HepG2 (cell line): Measurements from ENCODE around the gene SETD1A. TPM values are rescaled to one million over a fixed set of nuclear protein-coding genes. Genes with fewer than 3 reads are reported as not detected.
"Not testable (repeated sequence)": the region's sequence is repeated elsewhere in the genome, so short reads cannot be mapped to it uniquely, and the experiment has no call there.

Source experiments
- ATAC-seq: fragments of 200-7000 bp; cut with Tn5 transposase; 3 replicates; pipeline ENCODE4 v1.9.1; 2020; ENCODE audit warnings: mild to moderate bottlenecking, moderate library complexity
- BruUV-seq: library from RNA; stranded (reverse); fragments of 400-500 nt; replicated peaks from 2 replicates; lab custom pipeline; 2021; lab: Mats Ljungman, UMichigan
- CTCF ChIA-PET: fragments of 300-600 bp; formaldehyde crosslinking; extraction: SDS; loops from one replicate; lab custom pipeline; 2021; ENCODE audit warnings: low total read pairs, inconsistent platforms, low intra/inter-chr PET ratio; lab: Yijun Ruan, JAX
- POLR2A ChIA-PET: fragments of 350-600 bp; sonication (Branson Sonifier 250); formaldehyde crosslinking; loops from one replicate; lab custom pipeline; 2020; ENCODE audit warnings: antibody characterized with exemption, inconsistent platforms; lab: Yijun Ruan, JAX
- DNase-seq: peaks from one replicate; pipeline ENCODE4 v3.0.0-alpha.2; 2015; ENCODE audit warnings: low spot score
- FAIRE-seq: peaks from 3 replicates; lab custom pipeline; 2011; peaks lifted over from hg19 to GRCh38; lab: Jason Lieb, UNC
- H2AFZ ChIP-seq: one replicate; pipeline ENCODE4 v1.6.1; 2011; ENCODE audit warnings: low read length, inconsistent platforms
- H3K27ac ChIP-seq: fragments of 300-600 bp; 3 replicates; pipeline ENCODE4 v1.8.0; 2011; ENCODE audit warnings: mixed run types, mild to moderate bottlenecking, mixed read lengths, low read length, inconsistent platforms; ENCODE audit not compliant: insufficient read depth; ENCODE audit errors: extremely low read length
- H3K27me3 ChIP-seq, 2 experiments: fragments of 200-600 bp in 1 of 2; 2 replicates in 1 of 2; 3 replicates in 1 of 2; pipeline versions ENCODE4 v1.6.0 to v1.8.0; 2011; ENCODE audit warnings: low read length in 2 of 2, mild to moderate bottlenecking in 2 of 2, moderate library complexity in 2 of 2, inconsistent platforms in 1 of 2; ENCODE audit not compliant: insufficient read depth in 2 of 2, control insufficient read depth in 1 of 2
- H3K36me3 ChIP-seq, 2 experiments: fragments of 200-600 bp in 1 of 2; replicated peaks in 1 of 2; 2 replicates in 1 of 2; 3 replicates in 1 of 2; pipeline versions ENCODE4 v1.5.1 to v1.8.0; 2011; ENCODE audit warnings: low read length in 2 of 2, inconsistent platforms in 1 of 2; ENCODE audit not compliant: insufficient read depth in 2 of 2, control insufficient read depth in 1 of 2
- H3K4me1 ChIP-seq: 2 replicates; pipeline ENCODE4 v1.5.1; 2012; ENCODE audit warnings: low read length, inconsistent platforms; ENCODE audit not compliant: insufficient read depth
- H3K4me2 ChIP-seq: 2 replicates; pipeline ENCODE4 v1.6.0; 2011; ENCODE audit warnings: low read depth, low read length, inconsistent platforms
- H3K4me3 ChIP-seq, 3 experiments: fragments of 200-600 bp in 1 of 3; sonication (generic), shearing (Covaris generic) in 1 of 3; replicated peaks in 1 of 3; 2 replicates each; pipeline ENCODE4 v1.5.1; 2011 to 2016; ENCODE audit warnings: low read length in 3 of 3, inconsistent platforms in 2 of 3, low read depth in 2 of 3, mild to moderate bottlenecking in 2 of 3, control low read depth in 1 of 3, mixed read lengths in 1 of 3; ENCODE audit not compliant: insufficient read depth in 1 of 3
- H3K79me2 ChIP-seq: one replicate; pipeline ENCODE4 v1.6.1; 2011; ENCODE audit warnings: low read length, inconsistent platforms; ENCODE audit not compliant: insufficient read depth
- H3K9ac ChIP-seq: 2 replicates; pipeline ENCODE4 v1.6.0; 2011; ENCODE audit warnings: mild to moderate bottlenecking, low read depth, low read length, inconsistent platforms; ENCODE audit not compliant: insufficient read depth
- H3K9me3 ChIP-seq: 2 replicates; pipeline ENCODE4 v1.5.1; 2012; ENCODE audit warnings: mild to moderate bottlenecking, low read length
- H4K20me1 ChIP-seq: 2 replicates; pipeline ENCODE4 v1.6.0; 2011; ENCODE audit warnings: inconsistent platforms, mild to moderate bottlenecking, low read length, moderate library complexity; ENCODE audit not compliant: insufficient read depth
- E2F1 ChIP-seq: sonication (generic); formaldehyde crosslinking; IDR thresholded peaks from 2 replicates; pipeline ENCODE4 v1.5.0; 2020; ENCODE audit warnings: missing genetic modification reagents
- FOXK1 ChIP-seq: sonication (generic); formaldehyde crosslinking; IDR thresholded peaks from 2 replicates; pipeline ENCODE4 v1.4.0; 2020; ENCODE audit warnings: low read depth, missing genetic modification reagents, borderline replicate concordance
- MTF1 ChIP-seq: sonication (generic); formaldehyde crosslinking; IDR thresholded peaks from 2 replicates; pipeline ENCODE4 v1.5.0; 2020; ENCODE audit warnings: missing genetic modification reagents
- MYC ChIP-seq: sonication (generic); formaldehyde crosslinking; IDR thresholded peaks from 2 replicates; pipeline ENCODE4 v1.9.0; 2021; ENCODE audit warnings: missing genetic modification reagents, borderline replicate concordance
- PHF21A ChIP-seq: sonication (generic); formaldehyde crosslinking; IDR thresholded peaks from 2 replicates; pipeline ENCODE4 v1.5.0; 2020; ENCODE audit warnings: mild to moderate bottlenecking, missing genetic modification reagents
- RORA ChIP-seq: sonication (generic); formaldehyde crosslinking; IDR thresholded peaks from 2 replicates; pipeline ENCODE4 v1.5.0; 2020; ENCODE audit warnings: mild to moderate bottlenecking, missing genetic modification reagents, moderate library complexity
- SRY ChIP-seq: sonication (generic); formaldehyde crosslinking; IDR thresholded peaks from 2 replicates; pipeline ENCODE4 v1.8.0; 2022; ENCODE audit warnings: mild to moderate bottlenecking, missing genetic modification reagents
- TBL1XR1 ChIP-seq: fragments of 150-350 bp; IDR thresholded peaks from 2 replicates; pipeline ENCODE4 v1.6.1; 2014; ENCODE audit warnings: borderline replicate concordance, low read length; ENCODE audit not compliant: partially characterized antibody
- U2AF2 ChIP-seq: fragments of 200-400 bp; formaldehyde crosslinking; IDR thresholded peaks from 2 replicates; pipeline ENCODE4 v1.6.1; 2017; ENCODE audit warnings: low read depth, mild to moderate bottlenecking, low read length
- ZBTB21 ChIP-seq: sonication (generic); formaldehyde crosslinking; IDR thresholded peaks from 2 replicates; pipeline ENCODE4 v1.4.0; 2020; ENCODE audit warnings: missing genetic modification reagents
- ZNF17 ChIP-seq: sonication (generic); formaldehyde crosslinking; IDR thresholded peaks from 2 replicates; pipeline ENCODE4 v1.5.0; 2020; ENCODE audit warnings: mild to moderate bottlenecking, missing genetic modification reagents
- ZNF24 ChIP-seq: fragments of 450-650 bp; IDR thresholded peaks from 2 replicates; pipeline ENCODE4 v1.6.1; 2017; ENCODE audit warnings: antibody characterized with exemption, mild to moderate bottlenecking
- ZNF30 ChIP-seq: sonication (generic); formaldehyde crosslinking; IDR thresholded peaks from 2 replicates; pipeline ENCODE4 v1.5.0; 2020; ENCODE audit warnings: mild to moderate bottlenecking, missing genetic modification reagents
- ZNF567 ChIP-seq: sonication (generic); formaldehyde crosslinking; IDR thresholded peaks from 2 replicates; pipeline ENCODE4 v1.8.1; 2023; ENCODE audit warnings: mild to moderate bottlenecking, missing genetic modification reagents, borderline replicate concordance
- ZNF773 ChIP-seq: sonication (generic); formaldehyde crosslinking; IDR thresholded peaks from 2 replicates; pipeline ENCODE4 v1.4.0; 2020; ENCODE audit warnings: missing genetic modification reagents, borderline replicate concordance
- ZNF792 ChIP-seq: IDR thresholded peaks from 2 replicates; pipeline ENCODE4 v1.6.1; 2016
- WGBS: methylation state at CpG from one replicate; pipeline ENCODE4 v1.1.6; 2017; ENCODE audit warnings: low lambda C conversion rate; 5-methylcytosine and 5-hydroxymethylcytosine counted together
- in situ Hi-C: cut with HindIII; loops from 2 replicates; pipeline ENCODE4 v1.10.0; 2017; ENCODE audit warnings: low pct_unique_long_range_greater_than_20kb; ENCODE audit not compliant: extremely low pct_ligation_motif_present
- intact Hi-C: fragments of 100-400 bp; cut with micrococcal nuclease; formaldehyde crosslinking; loops from one replicate; pipeline ENCODE4 v1.10.0; 2022; ENCODE audit not compliant: unreplicated experiment
- polyA plus RNA-seq, 8 experiments: library from polyadenylated mRNA; depleted of rRNA in 3 of 8; stranded (reverse) in 7 of 8; unstranded in 1 of 8; fragments of >200 nt; fragmentation: Illumina TruSeq in 4 of 8; extraction: Trizol in 4 of 8; gene quantifications; 2 replicates each; pipeline versions ENCODE4 v1.2.1 to v1.2.3, GENCODE V29; 2011 to 2016; ENCODE audit warnings: low read depth in 4 of 8, missing spikeins in 1 of 8, mixed read lengths in 1 of 8; ENCODE audit not compliant: insufficient read depth in 1 of 8
- total RNA-seq, 5 experiments: library from RNA; depleted of rRNA; stranded (reverse); fragments of >200 nt; fragmentation: Illumina TruSeq; extraction: Trizol; gene quantifications; 2 replicates each; pipeline ENCODE4 v1.2.3, GENCODE V29; 2016; ENCODE audit warnings: low read depth in 1 of 5
- TF ChIP-seq, protein P1 (sequence below): sonication (generic); formaldehyde crosslinking; IDR thresholded peaks from 2 replicates; pipeline ENCODE4 v1.4.0; 2020; ENCODE audit warnings: missing genetic modification reagents, borderline replicate concordance
- TF ChIP-seq, protein P2 (sequence below): IDR thresholded peaks from 2 replicates; pipeline ENCODE4 v1.6.1; 2012; ENCODE audit warnings: inconsistent platforms
- TF ChIP-seq, protein P3 (sequence below): IDR thresholded peaks from 2 replicates; pipeline ENCODE4 v1.6.1; 2016; ENCODE audit warnings: missing genetic modification reagents, missing compliant biosample characterization
- TF ChIP-seq, protein P4 (sequence below): sonication (generic); formaldehyde crosslinking; IDR thresholded peaks from 2 replicates; pipeline ENCODE4 v1.5.0; 2020; ENCODE audit warnings: missing genetic modification reagents

Gene SETD1A
- total and polyA plus RNA-seq, 2 of the 13 experiments (the other 11 are each of a cell fraction or from before 2014, with no cell fraction given), result 3.8 to 5.6 TPM

- TF ChIP-seq, protein P1, sequence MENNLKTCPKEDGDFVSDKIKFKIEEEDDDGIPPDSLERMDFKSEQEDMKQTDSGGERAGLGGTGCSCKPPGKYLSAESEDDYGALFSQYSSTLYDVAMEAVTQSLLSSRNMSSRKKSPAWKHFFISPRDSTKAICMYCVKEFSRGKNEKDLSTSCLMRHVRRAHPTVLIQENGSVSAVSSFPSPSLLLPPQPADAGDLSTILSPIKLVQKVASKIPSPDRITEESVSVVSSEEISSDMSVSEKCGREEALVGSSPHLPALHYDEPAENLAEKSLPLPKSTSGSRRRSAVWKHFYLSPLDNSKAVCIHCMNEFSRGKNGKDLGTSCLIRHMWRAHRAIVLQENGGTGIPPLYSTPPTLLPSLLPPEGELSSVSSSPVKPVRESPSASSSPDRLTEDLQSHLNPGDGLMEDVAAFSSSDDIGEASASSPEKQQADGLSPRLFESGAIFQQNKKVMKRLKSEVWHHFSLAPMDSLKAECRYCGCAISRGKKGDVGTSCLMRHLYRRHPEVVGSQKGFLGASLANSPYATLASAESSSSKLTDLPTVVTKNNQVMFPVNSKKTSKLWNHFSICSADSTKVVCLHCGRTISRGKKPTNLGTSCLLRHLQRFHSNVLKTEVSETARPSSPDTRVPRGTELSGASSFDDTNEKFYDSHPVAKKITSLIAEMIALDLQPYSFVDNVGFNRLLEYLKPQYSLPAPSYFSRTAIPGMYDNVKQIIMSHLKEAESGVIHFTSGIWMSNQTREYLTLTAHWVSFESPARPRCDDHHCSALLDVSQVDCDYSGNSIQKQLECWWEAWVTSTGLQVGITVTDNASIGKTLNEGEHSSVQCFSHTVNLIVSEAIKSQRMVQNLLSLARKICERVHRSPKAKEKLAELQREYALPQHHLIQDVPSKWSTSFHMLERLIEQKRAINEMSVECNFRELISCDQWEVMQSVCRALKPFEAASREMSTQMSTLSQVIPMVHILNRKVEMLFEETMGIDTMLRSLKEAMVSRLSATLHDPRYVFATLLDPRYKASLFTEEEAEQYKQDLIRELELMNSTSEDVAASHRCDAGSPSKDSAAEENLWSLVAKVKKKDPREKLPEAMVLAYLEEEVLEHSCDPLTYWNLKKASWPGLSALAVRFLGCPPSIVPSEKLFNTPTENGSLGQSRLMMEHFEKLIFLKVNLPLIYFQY (CRISPR knock-in tag), result 0 out of 2 replicates have a peak, but pooled peaks have one; percentile 22
- no peak for TF ChIP-seq FOXK1 (CRISPR knock-in tag)
- TF ChIP-seq MTF1 (CRISPR knock-in tag), result no peak
- TF ChIP-seq ZNF773, result no peak
- no peak for TF ChIP-seq E2F1 (CRISPR knock-in tag)
- TF ChIP-seq, protein P2, sequence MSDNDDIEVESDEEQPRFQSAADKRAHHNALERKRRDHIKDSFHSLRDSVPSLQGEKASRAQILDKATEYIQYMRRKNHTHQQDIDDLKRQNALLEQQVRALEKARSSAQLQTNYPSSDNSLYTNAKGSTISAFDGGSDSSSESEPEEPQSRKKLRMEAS, result no peak
- peak; percentile 35; the same call in 1 of the 2 replicates for TF ChIP-seq PHF21A (CRISPR knock-in tag)
- TF ChIP-seq, protein P3, sequence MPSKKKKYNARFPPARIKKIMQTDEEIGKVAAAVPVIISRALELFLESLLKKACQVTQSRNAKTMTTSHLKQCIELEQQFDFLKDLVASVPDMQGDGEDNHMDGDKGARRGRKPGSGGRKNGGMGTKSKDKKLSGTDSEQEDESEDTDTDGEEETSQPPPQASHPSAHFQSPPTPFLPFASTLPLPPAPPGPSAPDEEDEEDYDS (CRISPR knock-in tag), result peak; percentile 40; the same call in 1 of the 2 replicates
- TF ChIP-seq ZNF24, result no peak
- TF ChIP-seq, protein P4, sequence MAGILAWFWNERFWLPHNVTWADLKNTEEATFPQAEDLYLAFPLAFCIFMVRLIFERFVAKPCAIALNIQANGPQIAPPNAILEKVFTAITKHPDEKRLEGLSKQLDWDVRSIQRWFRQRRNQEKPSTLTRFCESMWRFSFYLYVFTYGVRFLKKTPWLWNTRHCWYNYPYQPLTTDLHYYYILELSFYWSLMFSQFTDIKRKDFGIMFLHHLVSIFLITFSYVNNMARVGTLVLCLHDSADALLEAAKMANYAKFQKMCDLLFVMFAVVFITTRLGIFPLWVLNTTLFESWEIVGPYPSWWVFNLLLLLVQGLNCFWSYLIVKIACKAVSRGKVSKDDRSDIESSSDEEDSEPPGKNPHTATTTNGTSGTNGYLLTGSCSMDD, result no peak
- TF ChIP-seq ZNF30 (CRISPR knock-in tag), result no peak
- TF ChIP-seq ZBTB21, result no peak
- TF ChIP-seq TBL1XR1, result no peak
- TF ChIP-seq SRY (CRISPR knock-in tag), result no peak
- no peak for TF ChIP-seq ZNF567 (CRISPR knock-in tag)
- TF ChIP-seq MYC, result no peak
- no peak for TF ChIP-seq ZNF17 (CRISPR knock-in tag)
- no peak for TF ChIP-seq RORA (CRISPR knock-in tag)
- TF ChIP-seq ZNF792 (CRISPR knock-in tag), result 0 out of 2 replicates have a peak, but pooled peaks have one; percentile 19
- no peak for TF ChIP-seq U2AF2
- TF ChIP-seq, all 625 proteins: peak for 74
Observed at GRCh38 chr16:31016018-31016417, 58.5 kb downstream of the SETD1A start (continued).

- H3K9me3 ChIP-seq, ATAC-seq, in situ Hi-C loops, H3K4me2 ChIP-seq, DNase-seq, H3K27me3 ChIP-seq, H3K9ac ChIP-seq, H2AFZ ChIP-seq, H3K36me3 ChIP-seq, BruUV-seq, H3K4me3 ChIP-seq, POLR2A ChIA-PET, H3K27ac ChIP-seq, H4K20me1 ChIP-seq, H3K79me2 ChIP-seq, FAIRE-seq: not testable (repeated sequence)
- 67% methylated on average over 10 of the region's 10 CpGs for WGBS
- CTCF ChIA-PET, result interaction anchor here (3.1 kb wide), 1 partner anchor 33 kb away, joined by 29 read pairs; the partner anchor contains the start of gene HSD3B7
- intact Hi-C loops, result loop anchor here (2.0 kb wide), 1 partner anchor 19 kb away; no protein-coding TSS in a partner anchor
- peaks cover 30% of the 10 kb centered on the region for H3K4me1 ChIP-seq
Observed at GRCh38 chr16:31017756-31018155, 60.2 kb downstream of the SETD1A start.
